Body of pancreas (tissue), 4 donors: ENCODE measurements around the gene LRRC75A. TPM values are rescaled to one million over a fixed set of nuclear protein-coding genes. Genes with fewer than 3 reads are reported as not detected.

Experiments
- ATAC-seq: fragments of 150-250 bp; one replicate; pipeline ENCODE4 v1.9.1; 2016
- DNase-seq, 4 donors: peaks; one replicate each; pipeline ENCODE4 v3.0.0-alpha.2; 2019
- H3K27ac ChIP-seq, 4 donors: fragments of 200-600 bp; sonication (generic); 1 replicate in 3 of 4; 2 replicates in 1 of 4; pipeline versions ENCODE4 v1.5.1 to v1.6.1; 2016 to 2019; ENCODE audit warnings: mild to moderate bottlenecking in 1 of 4, mixed read lengths in 1 of 4, moderate library complexity in 1 of 4
- H3K27me3 ChIP-seq, 2 donors: fragments of 200-600 bp; sonication (generic); one replicate each; pipeline ENCODE4 v1.6.0; 2016; ENCODE audit warnings: mild to moderate bottlenecking in 1 of 2
- H3K36me3 ChIP-seq, 2 donors: fragments of 200-600 bp; sonication (generic); replicated peaks in 1 of 2; 2 replicates each; pipeline ENCODE4 v1.5.1; 2016; ENCODE audit warnings: low read depth in 2 of 2; ENCODE audit not compliant: insufficient read depth in 1 of 2
- H3K4me1 ChIP-seq: fragments of 200-600 bp; sonication (generic); one replicate; pipeline ENCODE4 v1.6.0; 2016
- H3K4me3 ChIP-seq, 2 donors: fragments of 200-600 bp; sonication (generic); 1 replicate in 1 of 2; 2 replicates in 1 of 2; pipeline ENCODE4 v1.5.1; 2016 to 2019
- H3K9me3 ChIP-seq, 3 donors: fragments of 200-600 bp; sonication (generic); 1 replicate in 2 of 3; 2 replicates in 1 of 3; pipeline ENCODE4 v1.5.1; 2016
- POLR2A ChIP-seq, 3 donors: fragments of 450-650 bp; IDR thresholded peaks; one replicate each; pipeline ENCODE4 v1.6.1; 2016; ENCODE audit warnings: antibody characterized with exemption in 3 of 3, mild to moderate bottlenecking in 2 of 3
- WGBS, 2 donors: methylation state at CpG; one replicate each; pipeline ENCODE4 v1.1.5; 2017; 5-methylcytosine and 5-hydroxymethylcytosine counted together
- intact Hi-C: fragments of 100-400 bp; cut with DNase I; formaldehyde crosslinking; loops from one replicate; pipeline ENCODE4 v1.15.1; 2023
- total RNA-seq, 2 donors: library from RNA; depleted of rRNA; stranded (reverse); fragments of >200 nt; gene quantifications; one replicate each; pipeline ENCODE4 v1.1.0, GENCODE V29; 2016
- TF ChIP-seq, protein P1 (sequence below), 7 experiments: fragments of 450-650 bp in 4 of 7; fragments of 200-600 bp in 3 of 7; sonication (generic) in 3 of 7; IDR thresholded peaks; one replicate each; pipeline ENCODE4 v1.5.1; 2016 to 2019; ENCODE audit warnings: antibody characterized with exemption in 7 of 7

The LRRC75A gene
- total RNA-seq, 2 donors from 2014 or later: 4.9 to 7.6 TPM

- WGBS, 2 donors: 70 to 100% methylated on average over 1 to 5 of the region's 5 CpGs
- TF ChIP-seq, protein P1, sequence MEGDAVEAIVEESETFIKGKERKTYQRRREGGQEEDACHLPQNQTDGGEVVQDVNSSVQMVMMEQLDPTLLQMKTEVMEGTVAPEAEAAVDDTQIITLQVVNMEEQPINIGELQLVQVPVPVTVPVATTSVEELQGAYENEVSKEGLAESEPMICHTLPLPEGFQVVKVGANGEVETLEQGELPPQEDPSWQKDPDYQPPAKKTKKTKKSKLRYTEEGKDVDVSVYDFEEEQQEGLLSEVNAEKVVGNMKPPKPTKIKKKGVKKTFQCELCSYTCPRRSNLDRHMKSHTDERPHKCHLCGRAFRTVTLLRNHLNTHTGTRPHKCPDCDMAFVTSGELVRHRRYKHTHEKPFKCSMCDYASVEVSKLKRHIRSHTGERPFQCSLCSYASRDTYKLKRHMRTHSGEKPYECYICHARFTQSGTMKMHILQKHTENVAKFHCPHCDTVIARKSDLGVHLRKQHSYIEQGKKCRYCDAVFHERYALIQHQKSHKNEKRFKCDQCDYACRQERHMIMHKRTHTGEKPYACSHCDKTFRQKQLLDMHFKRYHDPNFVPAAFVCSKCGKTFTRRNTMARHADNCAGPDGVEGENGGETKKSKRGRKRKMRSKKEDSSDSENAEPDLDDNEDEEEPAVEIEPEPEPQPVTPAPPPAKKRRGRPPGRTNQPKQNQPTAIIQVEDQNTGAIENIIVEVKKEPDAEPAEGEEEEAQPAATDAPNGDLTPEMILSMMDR (IDR thresholded peaks at IDR 0.05): no peak
- TF ChIP-seq POLR2A (IDR thresholded peaks at IDR 0.05): no peak
- peak in 2 of 4 donors; percentile 27 to 42 for DNase-seq
- H3K4me3 ChIP-seq: no peak overlapping the region
- H3K27ac ChIP-seq: peak overlapping the region in 3 of 4 donors; percentile 23 to 49 (median 32)
- no peaks in the 10 kb centered on the region for H3K36me3 ChIP-seq
- no peaks in the 10 kb centered on the region for H3K27me3 ChIP-seq
- intact Hi-C loops: no loop called here
- ATAC-seq: peak; percentile 24
- no peaks in the 10 kb centered on the region for H3K9me3 ChIP-seq
- peaks cover 13% of the 10 kb centered on the region for H3K4me1 ChIP-seq
Measured at GRCh38 chr17:16459855-16460550, 32.0 kb downstream of the LRRC75A start.

DNA sequence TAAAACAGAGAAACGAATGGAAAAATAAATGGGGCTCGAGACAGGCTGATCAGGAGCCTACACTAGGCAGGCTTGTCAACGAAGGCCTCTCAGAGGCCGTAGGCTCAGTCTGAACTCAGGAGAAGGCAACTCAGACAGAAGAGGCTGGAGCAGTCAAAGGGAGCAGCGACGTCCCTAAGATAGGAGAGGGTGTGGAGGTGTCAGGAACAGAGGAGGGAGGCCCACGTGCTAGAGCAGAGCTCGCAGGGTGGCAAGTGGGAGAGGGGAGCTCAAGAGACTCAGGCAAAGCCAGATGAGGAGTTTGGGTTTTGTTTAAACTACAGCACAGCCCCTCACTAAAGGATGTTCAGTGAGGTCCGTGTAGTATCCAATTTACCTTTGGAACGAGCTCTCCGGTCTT is 32.7 kb downstream of the LRRC75A start:
- DNase-seq (no peak), ATAC-seq (no peak)
- 85 to 86% methylated on average over 11 of the region's 11 CpGs for WGBS, 2 donors
- no peak overlapping the region for H3K27ac ChIP-seq
- H3K27me3 ChIP-seq: no peaks in the 10 kb centered on the region
- intact Hi-C loops: no loop called here
- no peak overlapping the region for H3K4me3 ChIP-seq
- TF ChIP-seq, protein P1 (IDR thresholded peaks at IDR 0.05): no peak
- TF ChIP-seq POLR2A (IDR thresholded peaks at IDR 0.05): no peak
- H3K36me3 ChIP-seq: no peaks in the 10 kb centered on the region
- H3K4me1 ChIP-seq: peaks cover 12% of the 10 kb centered on the region
- H3K9me3 ChIP-seq: no peaks in the 10 kb centered on the region

GRCh38 chr17:16456742-16457316 is 35.2 kb downstream of the LRRC75A start:
- ATAC-seq (no peak), DNase-seq (no peak)
- Histone ChIP-seq H3K27me3 (no peaks in the 10 kb centered on the region), H3K4me1 (peaks cover 4% of the 10 kb centered on the region), H3K4me3 (no peak overlapping the region), H3K36me3 (no peaks in the 10 kb centered on the region), H3K27ac (no peak overlapping the region), H3K9me3 (no peaks in the 10 kb centered on the region)
- intact Hi-C loops: no loop called here
- 89 to 95% methylated on average over 7 to 9 of the region's 9 CpGs for WGBS, 2 donors
- no peak for TF ChIP-seq POLR2A (IDR thresholded peaks at IDR 0.05)
- TF ChIP-seq, protein P1 (IDR thresholded peaks at IDR 0.05): no peak

GRCh38 chr17:16455997-16456741 is 35.8 kb downstream of the LRRC75A start:
- ATAC-seq (no peak), DNase-seq (no peak)
- Histone ChIP-seq H3K27me3 (no peaks in the 10 kb centered on the region), H3K4me1 (peaks cover 4% of the 10 kb centered on the region), H3K27ac (no peak overlapping the region), H3K9me3 (no peaks in the 10 kb centered on the region), H3K36me3 (no peaks in the 10 kb centered on the region), H3K4me3 (no peak overlapping the region)
- TF ChIP-seq, protein P1 (IDR thresholded peaks at IDR 0.05): no peak
- no peak for TF ChIP-seq POLR2A (IDR thresholded peaks at IDR 0.05)
- WGBS, 2 donors: 93 to 94% methylated on average over 5 of the region's 5 CpGs
- intact Hi-C loops: no loop called here
